CD4-positive, alpha-beta T cell (primary cell): ENCODE measurements around the gene WFDC13. TPM values are rescaled to one million over a fixed set of nuclear protein-coding genes. Genes with fewer than 3 reads are reported as not detected.

Source experiments
- ATAC-seq: fragments of 200-7000 bp; cut with Tn5 transposase; one replicate; pipeline ENCODE4 v1.10.0; 2022; ENCODE audit warnings: mild to moderate bottlenecking; ENCODE audit not compliant: poor library complexity
- CTCF ChIA-PET: fragments of 350-600 bp; sonication (Branson Sonifier 250); formaldehyde crosslinking; loops from one replicate; lab custom pipeline; 2021; ENCODE audit warnings: antibody characterized with exemption, inconsistent platforms; lab: Charles Lee
- POLR2A ChIA-PET: fragments of 350-600 bp; sonication (Branson Sonifier 250); formaldehyde crosslinking; loops from one replicate; lab custom pipeline; 2021; ENCODE audit warnings: antibody characterized with exemption, inconsistent platforms; lab: Charles Lee
- DNase-seq, 14 experiments: peaks; one replicate each; pipeline ENCODE4 v3.0.0-alpha.2; 2013 to 2020; ENCODE audit warnings: mixed read lengths in 2 of 14
- H3K27ac ChIP-seq, 2 donors: one replicate each; pipeline versions ENCODE4 v1.5.1 to v1.7.0; 2013; ENCODE audit warnings: low read length in 2 of 2, low read depth in 1 of 2, mild to moderate bottlenecking in 1 of 2
- H3K27me3 ChIP-seq, 2 experiments: 1 replicate in 1 of 2; 2 replicates in 1 of 2; pipeline versions ENCODE4 v1.6.1 to v1.7.0; 2013; ENCODE audit warnings: low read length in 2 of 2, control low read depth in 1 of 2, mild to moderate bottlenecking in 1 of 2, moderate library complexity in 1 of 2; ENCODE audit not compliant: insufficient read depth in 2 of 2, control insufficient read depth in 1 of 2
- H3K36me3 ChIP-seq: one replicate; pipeline ENCODE4 v1.6.1; 2013; ENCODE audit warnings: low read length, control low read depth; ENCODE audit not compliant: insufficient read depth
- H3K4me1 ChIP-seq: one replicate; pipeline ENCODE4 v1.6.1; 2013; ENCODE audit warnings: low read length, control low read depth; ENCODE audit not compliant: insufficient read depth
- H3K4me3 ChIP-seq: one replicate; pipeline ENCODE4 v1.5.1; 2013; ENCODE audit warnings: mild to moderate bottlenecking, low read length, moderate library complexity
- H3K9me3 ChIP-seq, 2 experiments: 1 replicate in 1 of 2; 2 replicates in 1 of 2; pipeline versions ENCODE4 v1.6.1 to v1.7.0; 2013; ENCODE audit warnings: low read length in 2 of 2, mild to moderate bottlenecking in 2 of 2, control low read depth in 1 of 2, moderate library complexity in 1 of 2; ENCODE audit not compliant: control insufficient read depth in 1 of 2, insufficient read depth in 1 of 2
- H3K27ac Mint-ChIP-seq: one replicate; pipeline ENCODE4 v1.8.0; 2020; ENCODE audit warnings: mixed read lengths
- H3K27me3 Mint-ChIP-seq: one replicate; pipeline ENCODE4 v1.8.0; 2021; ENCODE audit warnings: mixed read lengths
- H3K36me3 Mint-ChIP-seq: one replicate; pipeline ENCODE4 v1.8.0; 2021; ENCODE audit warnings: low read depth, mixed read lengths
- H3K4me1 Mint-ChIP-seq: one replicate; pipeline ENCODE4 v1.8.0; 2021; ENCODE audit warnings: low read depth, mixed read lengths
- H3K4me3 Mint-ChIP-seq: one replicate; pipeline ENCODE4 v1.8.0; 2020; ENCODE audit warnings: mild to moderate bottlenecking, mixed read lengths
- H3K9me3 Mint-ChIP-seq: one replicate; pipeline ENCODE4 v1.8.0; 2020; ENCODE audit warnings: mixed read lengths
- intact Hi-C, 2 experiments: fragments of 100-400 bp; cut with DNase I in 1 of 2; cut with micrococcal nuclease in 1 of 2; formaldehyde crosslinking; loops; one replicate each; pipeline versions ENCODE4 v1.15.1 to v1.9.0; 2023 to 2025; cut with DNase I, micrococcal nuclease
- total RNA-seq, 174 experiments: library from RNA in 2 of 174; stranded (reverse) in 2 of 174; gene quantifications; one replicate each; pipeline ENCODE4 v1.2.3 and lab custom pipeline; 2021 to 2026
- TF ChIP-seq, protein P1 (sequence below): fragments of 200-600 bp; IDR thresholded peaks from one replicate; pipeline ENCODE4 v1.8.0; 2022; ENCODE audit warnings: antibody characterized with exemption, mild to moderate bottlenecking

WFDC13 gene
- total RNA-seq, 2 experiments from 2014 or later: not detected

DNA sequence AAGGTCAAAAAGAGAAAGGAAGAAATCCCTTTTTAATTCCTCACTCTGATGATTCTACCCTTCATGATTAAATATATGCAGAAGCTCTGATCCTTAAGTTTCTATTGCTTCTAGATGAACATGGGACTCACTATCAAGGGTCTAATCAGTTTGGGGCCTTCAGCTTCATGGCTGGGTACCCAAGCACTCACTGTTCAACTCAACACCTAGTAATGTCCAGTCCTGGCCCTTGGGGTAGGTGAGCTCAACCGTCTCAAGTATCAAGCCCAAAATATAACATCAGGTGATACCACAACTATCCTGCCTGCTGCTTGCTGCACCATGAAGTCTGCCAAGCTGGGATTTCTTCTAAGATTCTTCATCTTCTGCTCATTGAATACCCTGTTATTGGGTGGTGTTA, 20.2 kb downstream of the WFDC13 start, which contains the start of gene SPINT4:
SPINT4 (plus strand) TSS at position 301 of the 400 bp plus-strand sequence; CDS start at position 322, 21 bp downstream.
- ChIA-PET POLR2A (no interaction called here), CTCF (no interaction called here)
- DNase-seq (no peak), ATAC-seq (no peak)
- no peak within 1 kb of the TSS for H3K4me3 Mint-ChIP-seq
- H3K4me3 ChIP-seq: no peak within 1 kb of the TSS
- no peaks in the 10 kb centered on the region for H3K9me3 Mint-ChIP-seq
- no peaks in the 10 kb centered on the region for H3K36me3 Mint-ChIP-seq
- H3K27me3 Mint-ChIP-seq: peaks cover 48% of the 10 kb centered on the region
- peaks cover 0 to 7% of the 10 kb centered on the region in 2 experiments for H3K27me3 ChIP-seq
- intact Hi-C loops: no loop called here
- H3K36me3 ChIP-seq: no peaks in the 10 kb centered on the region
- no peaks in the 10 kb centered on the region for H3K4me1 Mint-ChIP-seq
- H3K4me1 ChIP-seq: no peaks in the 10 kb centered on the region
- no peak within 1 kb of the TSS for H3K27ac ChIP-seq
- H3K27ac Mint-ChIP-seq: no peak within 1 kb of the TSS
- TF ChIP-seq, protein P1, sequence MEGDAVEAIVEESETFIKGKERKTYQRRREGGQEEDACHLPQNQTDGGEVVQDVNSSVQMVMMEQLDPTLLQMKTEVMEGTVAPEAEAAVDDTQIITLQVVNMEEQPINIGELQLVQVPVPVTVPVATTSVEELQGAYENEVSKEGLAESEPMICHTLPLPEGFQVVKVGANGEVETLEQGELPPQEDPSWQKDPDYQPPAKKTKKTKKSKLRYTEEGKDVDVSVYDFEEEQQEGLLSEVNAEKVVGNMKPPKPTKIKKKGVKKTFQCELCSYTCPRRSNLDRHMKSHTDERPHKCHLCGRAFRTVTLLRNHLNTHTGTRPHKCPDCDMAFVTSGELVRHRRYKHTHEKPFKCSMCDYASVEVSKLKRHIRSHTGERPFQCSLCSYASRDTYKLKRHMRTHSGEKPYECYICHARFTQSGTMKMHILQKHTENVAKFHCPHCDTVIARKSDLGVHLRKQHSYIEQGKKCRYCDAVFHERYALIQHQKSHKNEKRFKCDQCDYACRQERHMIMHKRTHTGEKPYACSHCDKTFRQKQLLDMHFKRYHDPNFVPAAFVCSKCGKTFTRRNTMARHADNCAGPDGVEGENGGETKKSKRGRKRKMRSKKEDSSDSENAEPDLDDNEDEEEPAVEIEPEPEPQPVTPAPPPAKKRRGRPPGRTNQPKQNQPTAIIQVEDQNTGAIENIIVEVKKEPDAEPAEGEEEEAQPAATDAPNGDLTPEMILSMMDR: no peak
- no peaks in the 10 kb centered on the region for H3K9me3 ChIP-seq

- POLR2A ChIA-PET: no interaction called here
- TF ChIP-seq, protein P1: no peak
- H3K36me3 Mint-ChIP-seq: no peaks in the 10 kb centered on the region
- H3K4me3 ChIP-seq: no peak overlapping the region
- no peak overlapping the region for H3K27ac Mint-ChIP-seq
- H3K4me1 Mint-ChIP-seq: no peaks in the 10 kb centered on the region
- H3K27me3 Mint-ChIP-seq: peaks cover 38% of the 10 kb centered on the region
- no peak overlapping the region for H3K4me3 Mint-ChIP-seq
- peaks cover 0 to 7% of the 10 kb centered on the region in 2 experiments for H3K27me3 ChIP-seq
- no peaks in the 10 kb centered on the region for H3K9me3 ChIP-seq
- H3K9me3 Mint-ChIP-seq: no peaks in the 10 kb centered on the region
- DNase-seq (no peak), ATAC-seq (no peak)
- CTCF ChIA-PET: no interaction called here
- intact Hi-C loops: no loop called here
- no peaks in the 10 kb centered on the region for H3K4me1 ChIP-seq
- H3K36me3 ChIP-seq: no peaks in the 10 kb centered on the region
- H3K27ac ChIP-seq: no peak overlapping the region
Measured at GRCh38 chr20:45725134-45725533, 23.3 kb downstream of the WFDC13 start.

DNA sequence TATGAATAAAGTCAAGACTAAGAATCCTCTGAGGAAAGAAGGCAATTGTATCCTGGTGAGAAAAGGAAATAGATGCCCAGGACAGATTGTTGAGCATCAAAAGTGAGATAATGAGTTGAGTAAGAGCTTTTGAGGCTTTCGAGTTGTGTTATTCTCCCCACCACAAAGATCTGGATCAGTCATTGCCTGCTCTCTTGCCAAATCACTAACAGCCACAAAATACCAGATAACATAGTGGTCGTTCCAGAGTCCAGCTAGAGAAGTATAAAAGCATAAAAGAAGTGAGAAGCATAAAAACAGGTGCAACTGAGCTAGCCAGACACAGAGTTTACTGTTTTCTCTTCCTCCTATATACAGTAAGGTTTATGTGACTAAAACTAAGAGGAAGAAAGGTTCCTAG, 25.2 kb downstream of the WFDC13 start:
- POLR2A ChIA-PET: no interaction called here
- CTCF ChIA-PET: no interaction called here
- H3K27ac Mint-ChIP-seq: no peak overlapping the region
- ATAC-seq (no peak), DNase-seq (no peak)
- H3K27me3 Mint-ChIP-seq: peaks cover 40% of the 10 kb centered on the region
- TF ChIP-seq, protein P1: no peak
- Histone ChIP-seq H3K9me3 (peaks cover 8 to 10% of the 10 kb centered on the region in 2 experiments), H3K4me1 (no peaks in the 10 kb centered on the region), H3K4me3 (no peak overlapping the region), H3K36me3 (no peaks in the 10 kb centered on the region), H3K27me3 (peaks cover 0 to 7% of the 10 kb centered on the region in 2 experiments), H3K27ac (no peak overlapping the region)
- intact Hi-C loops: no loop called here
- H3K36me3 Mint-ChIP-seq: peaks cover 3% of the 10 kb centered on the region
- no peaks in the 10 kb centered on the region for H3K4me1 Mint-ChIP-seq
- H3K9me3 Mint-ChIP-seq: peaks cover 3% of the 10 kb centered on the region
- no peak overlapping the region for H3K4me3 Mint-ChIP-seq
